IPS-NIHi11 (cell line): ENCODE results near the gene USP1.

Experiments
- DNase-seq: peaks from one replicate; pipeline ENCODE4 v3.0.0; 2012; ENCODE audit warnings: mixed read lengths, low spot score

Gene USP1, protein sequence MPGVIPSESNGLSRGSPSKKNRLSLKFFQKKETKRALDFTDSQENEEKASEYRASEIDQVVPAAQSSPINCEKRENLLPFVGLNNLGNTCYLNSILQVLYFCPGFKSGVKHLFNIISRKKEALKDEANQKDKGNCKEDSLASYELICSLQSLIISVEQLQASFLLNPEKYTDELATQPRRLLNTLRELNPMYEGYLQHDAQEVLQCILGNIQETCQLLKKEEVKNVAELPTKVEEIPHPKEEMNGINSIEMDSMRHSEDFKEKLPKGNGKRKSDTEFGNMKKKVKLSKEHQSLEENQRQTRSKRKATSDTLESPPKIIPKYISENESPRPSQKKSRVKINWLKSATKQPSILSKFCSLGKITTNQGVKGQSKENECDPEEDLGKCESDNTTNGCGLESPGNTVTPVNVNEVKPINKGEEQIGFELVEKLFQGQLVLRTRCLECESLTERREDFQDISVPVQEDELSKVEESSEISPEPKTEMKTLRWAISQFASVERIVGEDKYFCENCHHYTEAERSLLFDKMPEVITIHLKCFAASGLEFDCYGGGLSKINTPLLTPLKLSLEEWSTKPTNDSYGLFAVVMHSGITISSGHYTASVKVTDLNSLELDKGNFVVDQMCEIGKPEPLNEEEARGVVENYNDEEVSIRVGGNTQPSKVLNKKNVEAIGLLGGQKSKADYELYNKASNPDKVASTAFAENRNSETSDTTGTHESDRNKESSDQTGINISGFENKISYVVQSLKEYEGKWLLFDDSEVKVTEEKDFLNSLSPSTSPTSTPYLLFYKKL

DNA sequence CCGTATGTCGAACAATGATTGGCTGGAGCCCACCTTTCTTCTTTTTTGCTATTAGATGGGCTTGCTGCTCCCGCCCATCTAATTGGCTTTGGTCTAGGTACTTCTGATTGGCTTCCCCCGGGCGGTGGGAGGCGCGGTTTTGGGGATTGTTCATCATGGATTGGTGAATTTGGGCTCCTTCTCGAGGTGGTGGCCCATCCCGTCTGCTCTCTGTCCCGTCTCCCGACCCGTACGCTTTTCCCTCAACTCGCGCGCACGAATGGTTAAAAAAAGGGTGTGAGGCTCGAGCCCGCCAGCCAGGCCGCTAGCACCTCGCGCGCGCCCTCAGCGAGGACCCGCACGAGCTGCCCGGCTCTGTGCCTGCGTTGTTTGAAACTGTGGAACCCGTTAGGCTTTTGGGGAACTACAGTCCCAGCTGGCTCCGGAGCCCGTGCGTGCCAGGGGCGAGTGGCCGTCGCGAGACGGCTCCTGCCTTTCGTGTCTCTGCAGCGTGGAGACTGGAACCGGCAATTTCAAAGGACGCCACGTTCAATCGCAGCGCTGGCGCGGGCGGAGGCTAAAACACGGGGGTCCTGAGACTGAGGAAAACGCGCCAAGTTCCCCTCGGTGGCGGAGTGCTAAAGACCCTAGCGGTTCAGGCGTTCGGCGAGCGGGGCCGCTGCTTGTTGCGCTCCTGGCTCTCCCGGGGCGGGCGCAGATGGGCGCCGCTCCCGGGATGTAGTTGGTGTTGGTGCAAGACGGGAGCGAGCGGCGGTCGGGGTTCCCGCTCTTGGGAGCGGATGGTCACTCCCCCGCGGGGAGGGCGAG is at the start of gene USP1:
USP1 (plus strand) TSS at position 584 of the 807 bp plus-strand sequence. CDS start 2,819 bp downstream, outside the sequence.
- peak; percentile 70 for DNase-seq

DNA sequence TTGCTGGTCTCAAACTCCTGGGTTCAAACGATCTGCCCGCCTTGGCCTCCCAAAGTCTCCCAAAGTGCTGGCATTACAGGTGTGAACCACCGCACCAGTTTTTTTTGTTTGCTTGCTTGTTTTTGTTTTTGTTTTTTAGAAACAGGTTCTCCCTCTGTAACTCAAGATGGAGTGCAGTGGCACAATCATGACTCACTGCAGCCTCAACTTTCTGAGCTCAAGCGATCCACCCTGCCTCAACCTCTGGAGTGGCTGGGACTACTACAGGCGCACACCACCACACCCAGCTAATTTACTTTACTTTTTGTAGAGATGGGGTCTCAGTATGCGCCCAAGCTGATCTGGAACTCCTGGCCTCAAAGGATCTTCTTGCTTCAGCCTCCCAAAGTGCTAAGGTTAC is 47.3 kb upstream of the USP1 start:
- no peak for DNase-seq

- DNase-seq: no peak
These were observed 46.8 kb upstream of the USP1 start for GRCh38 chr1:62390071-62390470.

- DNase-seq: peak; percentile 81
These were observed 45.4 kb upstream of the USP1 start for GRCh38 chr1:62391369-62391971.

DNA sequence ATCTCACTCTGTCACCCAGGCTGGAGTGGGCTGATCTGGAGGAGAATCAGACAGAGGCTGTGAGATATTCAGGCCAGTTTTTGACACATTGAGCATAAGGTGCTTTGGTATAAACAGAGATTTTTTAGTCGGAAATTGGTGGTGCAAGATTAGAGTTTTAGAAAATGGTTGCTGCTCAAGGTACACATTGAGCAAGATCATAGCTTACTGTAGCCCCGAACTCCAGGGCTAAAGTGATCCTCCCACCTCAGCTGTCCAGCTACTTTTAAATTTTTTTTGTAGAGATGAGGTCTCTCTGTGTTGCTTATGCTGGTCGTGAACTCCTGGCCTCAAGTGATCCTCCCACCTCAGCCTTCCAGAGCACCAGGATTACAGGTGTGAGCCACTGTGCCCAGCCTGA is 43.9 kb upstream of the USP1 start:
- DNase-seq: no peak

DNA sequence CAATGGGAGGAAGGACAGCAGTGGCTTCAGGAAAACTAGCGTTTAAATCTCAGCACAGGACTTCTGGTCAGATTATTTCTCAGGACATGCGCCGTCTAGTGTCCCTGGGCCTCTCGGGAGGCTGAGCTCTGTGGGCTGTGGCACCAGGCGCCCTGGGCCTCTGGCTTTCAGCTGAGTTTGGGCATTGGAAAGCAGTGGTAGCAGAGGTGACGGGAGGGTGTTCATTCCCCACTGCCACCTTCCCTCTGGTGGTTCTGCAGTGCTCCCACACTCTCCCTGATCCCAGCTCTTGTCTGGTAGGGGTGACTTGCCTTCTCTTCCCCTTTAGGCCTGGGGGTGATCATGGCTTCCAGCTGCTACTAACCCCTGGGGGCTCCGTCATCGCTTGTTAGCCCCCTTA is 42.2 kb upstream of the USP1 start:
- DNase-seq: no peak

DNA sequence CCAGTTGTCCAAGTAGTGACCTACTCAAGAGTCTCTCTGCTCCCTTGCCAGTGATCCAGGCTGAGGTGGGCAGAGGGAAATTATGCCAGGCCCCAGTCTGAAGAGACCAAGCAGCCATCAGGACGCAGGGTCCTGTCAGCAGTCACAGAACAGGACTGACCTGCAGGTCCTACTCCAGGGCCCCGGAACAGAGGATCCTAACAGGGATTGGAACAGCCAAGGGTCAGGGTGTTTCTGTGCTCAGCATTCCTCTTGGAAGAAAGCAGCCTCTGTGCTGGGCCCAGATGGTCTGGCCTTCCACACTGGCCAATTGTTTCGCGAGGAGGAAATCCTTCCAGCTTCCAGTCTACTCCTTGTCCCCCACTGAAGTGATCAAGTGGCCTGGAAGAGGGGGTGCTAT is 41.6 kb upstream of the USP1 start:
- DNase-seq: no peak

DNA sequence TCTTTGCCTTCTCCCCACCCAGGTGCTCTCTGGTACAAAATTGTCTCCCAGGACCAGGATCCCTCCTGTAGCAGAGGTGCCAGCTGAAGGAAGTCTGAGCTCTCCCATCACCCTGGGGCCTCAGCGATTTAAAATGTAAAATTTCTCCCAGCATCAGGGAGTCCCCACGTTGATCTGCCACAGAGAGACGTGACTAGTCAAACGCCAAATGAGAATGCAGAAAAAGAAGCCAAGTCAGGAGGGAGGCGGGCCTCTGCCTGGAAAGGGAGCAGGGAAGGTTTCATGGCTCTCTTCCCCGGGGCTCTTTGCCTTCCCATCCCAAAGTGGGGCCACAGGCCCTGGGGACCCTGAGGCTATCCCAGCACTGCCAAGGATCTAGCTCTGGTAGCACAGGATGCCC is 40.0 kb upstream of the USP1 start:
- no peak for DNase-seq

GRCh38 chr1:62397301-62397700 is 39.5 kb upstream of the USP1 start:
- no peak for DNase-seq

DNA sequence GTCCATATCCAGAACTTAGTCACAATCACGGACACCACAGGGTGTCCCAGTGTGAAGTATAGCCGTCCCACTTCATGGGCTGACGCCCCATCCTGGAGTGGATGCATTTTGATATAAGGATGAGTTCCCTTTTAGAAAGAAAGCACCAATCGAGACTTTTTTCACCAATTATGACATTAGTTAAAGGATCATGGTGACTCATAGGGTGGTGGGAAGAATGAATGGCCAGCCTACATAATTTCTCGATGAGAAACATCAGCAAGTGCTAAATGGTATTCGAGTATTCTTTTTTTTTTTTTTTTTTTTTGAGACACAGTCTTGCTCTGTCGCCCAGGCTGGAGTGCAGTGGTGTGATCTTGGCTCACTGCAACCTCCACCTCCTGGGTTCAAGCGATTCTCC is 38.5 kb upstream of the USP1 start:
- no peak for DNase-seq

DNA sequence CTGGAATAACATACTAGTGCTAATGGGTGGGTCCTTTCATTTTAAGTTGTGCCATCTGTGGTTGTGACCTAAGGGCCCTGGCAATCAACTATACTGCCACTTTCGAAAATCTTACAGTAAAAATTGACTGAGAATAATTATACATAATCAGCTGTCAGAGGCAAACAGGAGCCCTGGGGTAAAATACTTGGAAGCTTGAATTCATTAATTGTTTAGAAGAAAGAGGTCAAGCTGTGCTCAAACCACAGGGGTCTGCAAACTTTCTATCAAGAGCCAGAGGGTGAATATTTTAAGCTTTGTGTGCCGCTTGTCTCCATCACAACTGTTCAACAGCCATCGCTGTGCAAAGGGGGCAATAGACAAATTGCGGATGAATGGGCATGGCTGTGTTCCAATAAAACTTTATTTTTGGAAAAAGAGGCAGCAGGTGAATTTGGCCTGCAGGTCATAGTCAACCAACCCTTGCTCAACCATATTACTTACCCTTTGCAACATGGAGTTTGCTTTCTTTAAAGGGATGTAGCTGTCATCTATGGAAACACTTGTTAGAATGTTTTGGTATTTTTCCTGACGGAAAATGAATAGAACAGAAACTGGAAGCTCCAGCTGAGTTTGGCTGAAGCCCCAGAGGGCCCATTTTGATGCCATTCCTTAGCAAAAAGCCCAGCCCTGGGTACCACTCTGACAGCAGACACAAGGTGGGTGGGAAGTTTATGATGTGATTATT is 35.7 kb upstream of the USP1 start:
- peak; percentile 24 for DNase-seq

GRCh38 chr1:62405247-62405646 is 31.6 kb upstream of the USP1 start:
- DNase-seq: no peak

GRCh38 chr1:62406576-62406975 is 30.3 kb upstream of the USP1 start:
- DNase-seq: no peak

GRCh38 chr1:62407398-62408009 is 29.3 kb upstream of the USP1 start:
- DNase-seq: peak; percentile 60

DNA sequence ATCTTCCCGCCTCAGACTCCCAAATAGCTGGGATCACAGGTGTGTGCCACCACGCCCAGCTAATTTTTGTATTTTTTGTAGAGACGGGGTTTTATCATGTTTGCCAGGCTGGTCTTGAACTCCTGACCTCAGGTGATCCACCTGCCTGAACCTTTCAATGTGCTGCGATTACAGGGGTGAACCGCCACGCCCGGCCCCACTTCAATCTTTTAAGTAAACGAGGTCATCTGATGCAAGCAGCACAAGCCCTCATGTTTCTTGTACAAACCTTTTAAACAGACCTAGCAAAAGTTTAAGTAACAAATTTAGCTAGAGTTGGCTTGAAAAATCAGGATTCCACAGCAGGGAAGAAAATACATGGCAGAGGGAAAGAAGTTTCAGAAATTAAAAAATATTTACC is 21.2 kb upstream of the USP1 start:
- no peak for DNase-seq

DNA sequence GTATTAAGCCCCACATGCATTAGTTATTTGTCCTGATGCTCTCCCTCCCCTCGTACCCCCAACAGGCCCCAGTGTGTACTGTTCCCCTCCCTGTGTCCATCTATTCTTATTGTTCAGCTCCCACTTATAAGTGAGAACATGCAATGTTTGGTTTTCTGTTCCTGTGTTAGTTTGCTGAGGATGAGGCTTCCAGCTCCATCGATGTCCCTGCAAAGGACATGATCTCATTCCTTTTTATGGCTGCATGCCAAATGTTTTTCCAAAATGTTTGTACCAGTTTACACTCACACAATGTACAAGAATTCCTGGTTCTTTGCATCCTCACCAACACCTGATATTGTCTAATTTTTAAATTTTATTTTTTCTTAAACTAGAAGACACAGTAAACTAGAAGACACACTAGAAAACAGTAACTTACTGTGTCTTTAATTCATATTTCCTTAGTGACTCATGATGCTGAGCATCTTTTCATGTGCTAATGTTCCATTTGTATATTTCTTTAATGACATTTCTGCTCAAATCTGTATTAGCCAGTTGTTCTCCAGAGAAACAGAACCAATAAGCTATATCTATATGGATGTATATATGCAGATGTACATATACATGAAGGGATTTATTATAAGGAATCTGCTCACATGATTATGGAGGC is 19.4 kb upstream of the USP1 start:
- no peak for DNase-seq

- DNase-seq: no peak
These were observed 16.6 kb upstream of the USP1 start for GRCh38 chr1:62420214-62420613.

- DNase-seq: no peak
These were observed 13.1 kb upstream of the USP1 start for GRCh38 chr1:62423580-62424242.

- no peak for DNase-seq
These were observed 12.4 kb upstream of the USP1 start for GRCh38 chr1:62424411-62424810.

DNA sequence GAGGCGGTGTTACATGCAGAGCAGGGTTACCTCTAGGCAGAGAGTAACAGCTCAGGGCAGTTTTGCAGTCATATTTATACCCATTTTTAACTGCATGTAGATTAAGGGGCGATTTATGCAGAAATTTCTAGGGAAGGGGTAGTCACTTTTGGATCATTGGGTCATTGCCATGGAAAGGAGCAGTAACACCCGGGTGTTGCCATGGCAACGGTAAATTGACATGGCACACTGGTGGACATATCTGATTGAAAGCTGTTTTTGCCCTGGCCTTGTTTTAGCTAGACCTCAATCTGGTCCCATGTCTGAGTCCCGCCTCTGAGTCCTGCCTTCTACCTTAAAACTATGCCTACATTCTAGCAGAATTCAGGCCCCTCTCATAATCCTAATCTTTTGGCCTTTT is 11.8 kb upstream of the USP1 start:
- DNase-seq: no peak
